GM12873 (cell line): Measurements from ENCODE around the gene LCN6.

ENCODE experiments used
- CTCF ChIP-seq: IDR thresholded peaks from 2 replicates; pipeline ENCODE4 v1.5.1; 2012; ENCODE audit warnings: low read depth, mild to moderate bottlenecking, moderate library complexity, low read length, control low read depth; ENCODE audit not compliant: insufficient read depth; ENCODE audit errors: missing control alignments

LCN6 gene

DNA sequence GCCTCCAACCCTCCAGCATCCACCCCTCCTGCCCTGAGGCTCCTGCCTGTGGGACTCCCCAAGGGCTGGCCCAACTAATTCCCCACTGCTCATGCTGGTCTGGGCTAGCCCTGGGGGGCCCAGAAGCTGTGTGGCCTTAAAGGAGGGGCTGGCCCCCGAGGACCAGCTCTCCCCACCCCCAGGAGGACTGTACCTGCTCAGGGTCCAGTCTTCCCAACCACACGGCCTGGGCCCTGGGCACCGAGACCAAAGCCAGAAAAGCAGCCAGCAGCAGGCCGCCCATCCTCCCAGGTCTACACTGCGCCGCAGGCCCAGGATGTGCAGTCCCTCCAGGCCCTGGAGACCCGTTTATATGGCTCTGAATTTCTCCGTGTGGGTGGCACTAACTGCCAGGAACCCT, at the start of gene LCN6:
TSS of gene LCN6 (minus strand) at position 325 of the 400 bp plus-strand sequence. CDS start at position 283, 42 bp downstream.
- TF ChIP-seq CTCF = no peak

DNA sequence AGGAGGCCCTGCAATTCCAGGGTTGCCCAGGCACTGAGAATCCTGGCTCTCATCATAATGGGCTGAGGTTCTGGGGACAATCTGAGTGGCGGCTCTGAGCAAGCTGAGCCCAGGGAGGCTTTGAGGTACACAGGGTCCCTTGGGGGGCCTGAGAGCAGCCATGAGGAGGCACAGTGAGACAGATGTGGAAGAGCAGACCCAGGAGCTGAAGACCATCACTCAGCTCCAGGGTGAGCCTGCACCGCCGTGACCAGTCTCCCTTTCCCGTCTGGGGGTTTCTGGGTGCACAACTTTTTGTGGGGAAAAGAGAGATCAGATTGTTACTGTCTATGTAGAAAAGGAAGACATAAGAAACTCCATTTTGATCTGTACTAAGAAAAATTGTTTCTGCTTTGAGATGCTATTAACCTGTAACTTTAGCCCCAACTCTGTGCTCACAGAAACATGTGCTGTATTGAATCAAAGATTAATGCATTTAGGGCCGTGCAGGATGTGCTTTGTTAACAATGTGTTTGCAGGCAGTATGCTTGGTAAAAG, 48.0 kb upstream of the LCN6 start, which contains the start of gene CCDC183:
TSS of gene CCDC183 (plus strand) at position 101 of the 537 bp plus-strand sequence. CDS start at position 161, 60 bp downstream.
- TF ChIP-seq CTCF = no peak

- TF ChIP-seq CTCF = no peak
These were observed 46.6 kb upstream of the LCN6 start for GRCh38 chr9:136795000-136795348.

GRCh38 chr9:136794281-136794999, 46.1 kb upstream of the LCN6 start:
- no peak for TF ChIP-seq CTCF

DNA sequence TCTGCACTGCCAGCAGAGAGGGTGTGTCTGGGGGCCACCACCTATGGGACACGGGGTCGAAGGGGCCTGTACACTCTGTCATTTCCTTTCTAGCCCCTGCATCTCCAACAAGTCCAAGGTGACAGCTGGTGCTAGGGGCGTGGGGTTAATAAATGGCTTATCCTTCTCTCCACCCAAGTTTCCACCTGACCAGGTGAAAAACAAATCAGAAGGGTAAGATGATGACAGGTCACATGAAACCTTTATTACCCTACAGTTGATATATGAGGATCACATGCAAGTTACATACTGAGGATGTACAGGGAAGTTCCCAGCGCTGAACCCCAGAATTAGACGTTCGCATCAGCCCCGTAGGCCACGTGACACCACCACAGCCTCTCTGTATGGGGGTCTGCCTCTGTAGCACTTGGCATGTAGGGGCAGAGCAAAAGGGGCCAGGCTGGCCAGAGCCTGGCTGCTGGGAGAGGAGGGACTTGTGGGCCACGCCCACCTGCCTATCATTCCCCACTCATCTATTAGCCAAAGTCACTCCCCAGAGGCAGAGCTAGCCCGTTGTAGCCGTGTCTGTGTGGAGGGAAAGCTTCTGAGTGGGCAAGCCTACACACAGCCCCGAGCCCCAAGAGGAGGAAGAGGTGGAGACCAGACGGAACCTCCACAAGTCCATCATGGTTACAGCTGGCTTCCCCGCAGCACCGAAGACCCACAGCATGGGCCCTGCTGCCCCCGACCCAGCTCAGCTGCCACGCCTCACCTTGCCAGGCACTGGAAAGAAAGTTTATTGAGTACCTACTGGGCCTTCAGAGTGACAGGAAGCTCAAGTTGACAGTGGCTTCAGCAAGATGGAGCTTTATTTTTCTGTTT, 45.0 kb upstream of the LCN6 start:
- TF ChIP-seq CTCF = no peak

- TF ChIP-seq CTCF = no peak
These were observed 44.2 kb upstream of the LCN6 start for GRCh38 chr9:136792321-136793085.
